NB4 (cell line): Measurements from ENCODE around the gene BCL2.

Source experiments
- MAX ChIP-seq: IDR thresholded peaks from 2 replicates; pipeline ENCODE4 v1.6.1; 2011; ENCODE audit warnings: low read depth, low read length
- MYC ChIP-seq: IDR thresholded peaks from 2 replicates; pipeline ENCODE4 v1.6.1; 2011; ENCODE audit warnings: low read depth, low read length
- POLR2A ChIP-seq: IDR thresholded peaks from 2 replicates; pipeline ENCODE4 v1.6.1; 2011; ENCODE audit warnings: mild to moderate bottlenecking; ENCODE audit not compliant: insufficient read length; ENCODE audit errors: extremely low read depth

GRCh38 chr18:63089041-63089440, 230.5 kb downstream of the BCL2 start:
- TF ChIP-seq MYC (no peak), POLR2A (no peak), MAX (no peak)
